Measurements from ENCODE around the gene CREBBP.

The CREBBP gene

GRCh38 chr16:3731126-3731935, 149.2 kb downstream of the CREBBP start:
- ChIA-PET POLR2A (no interaction called here), CTCF (no interaction called here)
- H3K4me3 ChIP-seq (ENCODE audit: low read depth, low read length), result no peak overlapping the region
- no peak for DNase-seq (ENCODE audit: low read depth, low spot score)
- TF ChIP-seq CTCF (IDR thresholded peaks at IDR 0.05; ENCODE audit: insufficient read depth, low read length, missing control alignments), result no peak

- ChIA-PET POLR2A (no interaction called here), CTCF (no interaction called here)
- no peak overlapping the region for H3K4me3 ChIP-seq (ENCODE audit: low read depth, low read length)
- no peak for TF ChIP-seq CTCF (IDR thresholded peaks at IDR 0.05; ENCODE audit: insufficient read depth, low read length, missing control alignments)
- DNase-seq (ENCODE audit: low read depth, low spot score), result no peak
Observed at GRCh38 chr16:3730161-3731125, 150.1 kb downstream of the CREBBP start.

- ChIA-PET POLR2A (no interaction called here), CTCF (no interaction called here)
- DNase-seq (ENCODE audit: low read depth, low spot score), result no peak
- no peak for TF ChIP-seq CTCF (IDR thresholded peaks at IDR 0.05; ENCODE audit: insufficient read depth, low read length, missing control alignments)
- H3K4me3 ChIP-seq (ENCODE audit: low read depth, low read length), result no peak overlapping the region
Observed at GRCh38 chr16:3729161-3730112, 151.1 kb downstream of the CREBBP start.

- no peak overlapping the region for H3K4me3 ChIP-seq (ENCODE audit: low read depth, low read length)
- no peak for TF ChIP-seq CTCF (IDR thresholded peaks at IDR 0.05; ENCODE audit: insufficient read depth, low read length, missing control alignments)
- ChIA-PET CTCF (no interaction called here), POLR2A (no interaction called here)
- no peak for DNase-seq (ENCODE audit: low read depth, low spot score)
Observed at GRCh38 chr16:3728424-3729160, 151.9 kb downstream of the CREBBP start.

- CTCF ChIA-PET, result no interaction called here
- POLR2A ChIA-PET, result no interaction called here
- DNase-seq (ENCODE audit: low read depth, low spot score), result no peak
- no peak for TF ChIP-seq CTCF (IDR thresholded peaks at IDR 0.05; ENCODE audit: insufficient read depth, low read length, missing control alignments)
- no peak overlapping the region for H3K4me3 ChIP-seq (ENCODE audit: low read depth, low read length)
Observed at GRCh38 chr16:3727806-3728381, 152.6 kb downstream of the CREBBP start.
